Lower leg skin (tissue), 3 donors: ENCODE measurements around the gene ITPRID2.

Experiments
- CTCF ChIP-seq, 3 donors: fragments of 450-650 bp; IDR thresholded peaks; one replicate each; pipeline ENCODE4 v1.5.1; 2016; ENCODE audit warnings: antibody characterized with exemption in 3 of 3, mild to moderate bottlenecking in 3 of 3, moderate library complexity in 2 of 3
- POLR2A ChIP-seq, 2 donors: fragments of 450-650 bp; IDR thresholded peaks; one replicate each; pipeline ENCODE4 v1.6.1; 2016 to 2017; ENCODE audit warnings: antibody characterized with exemption in 2 of 2, mild to moderate bottlenecking in 1 of 2, moderate library complexity in 1 of 2

- no peak for TF ChIP-seq CTCF (IDR thresholded peaks at IDR 0.05)
- no peak for TF ChIP-seq POLR2A (IDR thresholded peaks at IDR 0.05)
Observed at GRCh38 chr2:181857483-181857882, 34.0 kb upstream of the ITPRID2 start.
